ENCODE measurements around the gene TMEM38A.

Gene TMEM38A

GRCh38 chr19:16682539-16682938, 21.6 kb downstream of the TMEM38A start:
- no peak for TF ChIP-seq TAF1 (IDR thresholded peaks at IDR 0.05; ENCODE audit: borderline replicate concordance, insufficient read depth, low read length)
- no peak for TF ChIP-seq SIN3A (IDR thresholded peaks at IDR 0.05; ENCODE audit: borderline replicate concordance, insufficient read depth, low read length)
- no peak for TF ChIP-seq POLR2AphosphoS5 (IDR thresholded peaks at IDR 0.05; ENCODE audit: low read depth, low read length)
- TF ChIP-seq FOXP2 (optimal IDR thresholded peaks at IDR 0.05; ENCODE audit: borderline replicate concordance, extremely low read depth, extremely low read length, insufficient read depth), result no peak
- TF ChIP-seq REST (IDR thresholded peaks at IDR 0.05; ENCODE audit: insufficient read depth in 1 of 2, low read depth in 2 of 2, low read length in 2 of 2), result no peak

GRCh38 chr19:16684216-16684615, 23.3 kb downstream of the TMEM38A start:
- TF ChIP-seq TAF1 (IDR thresholded peaks at IDR 0.05; ENCODE audit: borderline replicate concordance, insufficient read depth, low read length), result no peak
- no peak for TF ChIP-seq POLR2AphosphoS5 (IDR thresholded peaks at IDR 0.05; ENCODE audit: low read depth, low read length)
- TF ChIP-seq FOXP2 (optimal IDR thresholded peaks at IDR 0.05; ENCODE audit: borderline replicate concordance, extremely low read depth, extremely low read length, insufficient read depth), result no peak
- TF ChIP-seq SIN3A (IDR thresholded peaks at IDR 0.05; ENCODE audit: borderline replicate concordance, insufficient read depth, low read length), result no peak
- no peak for TF ChIP-seq REST (IDR thresholded peaks at IDR 0.05; ENCODE audit: insufficient read depth in 1 of 2, low read depth in 2 of 2, low read length in 2 of 2)

- TF ChIP-seq FOXP2 (optimal IDR thresholded peaks at IDR 0.05; ENCODE audit: borderline replicate concordance, extremely low read depth, extremely low read length, insufficient read depth) (no peak), TAF1 (IDR thresholded peaks at IDR 0.05; ENCODE audit: borderline replicate concordance, insufficient read depth, low read length) (no peak), REST (IDR thresholded peaks at IDR 0.05; ENCODE audit: insufficient read depth in 1 of 2, low read depth in 2 of 2, low read length in 2 of 2) (no peak), POLR2AphosphoS5 (IDR thresholded peaks at IDR 0.05; ENCODE audit: low read depth, low read length) (no peak), SIN3A (IDR thresholded peaks at IDR 0.05; ENCODE audit: borderline replicate concordance, insufficient read depth, low read length) (no peak)
Measured at GRCh38 chr19:16688084-16688483, 27.1 kb downstream of the TMEM38A start.

GRCh38 chr19:16698914-16699313, 38.0 kb downstream of the TMEM38A start:
- TF ChIP-seq TAF1 (IDR thresholded peaks at IDR 0.05; ENCODE audit: borderline replicate concordance, insufficient read depth, low read length) (no peak), FOXP2 (optimal IDR thresholded peaks at IDR 0.05; ENCODE audit: borderline replicate concordance, extremely low read depth, extremely low read length, insufficient read depth) (no peak), REST (IDR thresholded peaks at IDR 0.05; ENCODE audit: insufficient read depth in 1 of 2, low read depth in 2 of 2, low read length in 2 of 2) (no peak), POLR2AphosphoS5 (IDR thresholded peaks at IDR 0.05; ENCODE audit: low read depth, low read length) (no peak)

GRCh38 chr19:16702123-16702522, 41.2 kb downstream of the TMEM38A start:
- TF ChIP-seq REST (IDR thresholded peaks at IDR 0.05; ENCODE audit: insufficient read depth in 1 of 2, low read depth in 2 of 2, low read length in 2 of 2), result peak in 1 of 2 experiments; percentile 75; a peak in 2 of 4 replicates
- TF ChIP-seq SIN3A (IDR thresholded peaks at IDR 0.05; ENCODE audit: borderline replicate concordance, insufficient read depth, low read length), result peak; percentile 70; the same call in 1 of the 2 replicates
- peak; percentile 17; the same call in 1 of the 2 replicates for TF ChIP-seq TAF1 (IDR thresholded peaks at IDR 0.05; ENCODE audit: borderline replicate concordance, insufficient read depth, low read length)
- TF ChIP-seq POLR2AphosphoS5 (IDR thresholded peaks at IDR 0.05; ENCODE audit: low read depth, low read length), result peak; percentile 56; the same call in 1 of the 2 replicates
- TF ChIP-seq FOXP2 (optimal IDR thresholded peaks at IDR 0.05; ENCODE audit: borderline replicate concordance, extremely low read depth, extremely low read length, insufficient read depth), result peak; percentile 61

All from PFSK-1 (cell line).